ENCODE data around the gene GJC1. TPM values are rescaled to one million over a fixed set of nuclear protein-coding genes. Genes with fewer than 3 reads are reported as not detected.

GJC1 gene
- polyA plus RNA-seq, 2 donors, result 0.83 to 1.2 TPM

- Histone ChIP-seq H3K36me3 (ENCODE audit: control insufficient read depth in 2 of 2, insufficient read depth in 2 of 2, low read length in 1 of 2) (peaks cover 6 to 27% of the 10 kb centered on the region in 2 donors), H3K4me1 (ENCODE audit: control insufficient read depth in 2 of 2, insufficient read depth in 2 of 2, low read length in 1 of 2) (no peaks in the 10 kb centered on the region), H3K27me3 (ENCODE audit: control insufficient read depth in 1 of 2, insufficient read depth in 2 of 2, low read length in 2 of 2) (no peaks in the 10 kb centered on the region), H3K27ac (ENCODE audit: low read depth in 2 of 2, low read length in 1 of 2) (no peak overlapping the region), H3K9me3 (ENCODE audit: control insufficient read depth in 2 of 2, insufficient read depth in 1 of 2, low read depth in 1 of 2, low read length in 1 of 2) (no peaks in the 10 kb centered on the region), H3K4me3 (ENCODE audit: low read depth in 1 of 2, low read length in 2 of 2) (no peak overlapping the region)
- WGBS, 2 donors, result 62 to 64% methylated on average over 6 of the region's 6 CpGs
These were observed 18.2 kb upstream of the GJC1 start for GRCh38 chr17:44848257-44848795.

- peaks cover 6 to 22% of the 10 kb centered on the region in 2 donors for H3K36me3 ChIP-seq (ENCODE audit: control insufficient read depth in 2 of 2, insufficient read depth in 2 of 2, low read length in 1 of 2)
- no peaks in the 10 kb centered on the region for H3K4me1 ChIP-seq (ENCODE audit: control insufficient read depth in 2 of 2, insufficient read depth in 2 of 2, low read length in 1 of 2)
- WGBS, 2 donors, result 67 to 74% methylated on average over 2 of the region's 2 CpGs
- no peak within 1 kb of the TSS for H3K4me3 ChIP-seq (ENCODE audit: low read depth in 1 of 2, low read length in 2 of 2)
- no peak within 1 kb of the TSS for H3K27ac ChIP-seq (ENCODE audit: low read depth in 2 of 2, low read length in 1 of 2)
- H3K27me3 ChIP-seq (ENCODE audit: control insufficient read depth in 1 of 2, insufficient read depth in 2 of 2, low read length in 2 of 2), result no peaks in the 10 kb centered on the region
- no peaks in the 10 kb centered on the region for H3K9me3 ChIP-seq (ENCODE audit: control insufficient read depth in 2 of 2, insufficient read depth in 1 of 2, low read depth in 1 of 2, low read length in 1 of 2)
These were observed 17.5 kb upstream of the GJC1 start, which contains the start of gene HIGD1B for GRCh38 chr17:44847586-44847985. Gene HIGD1B, plus strand, starts transcription at chr17:44847883. Its CDS starts 270 bp downstream, at chr17:44848153.

- Histone ChIP-seq H3K36me3 (ENCODE audit: control insufficient read depth in 2 of 2, insufficient read depth in 2 of 2, low read length in 1 of 2) (peaks cover 4 to 13% of the 10 kb centered on the region in 2 donors), H3K4me1 (ENCODE audit: control insufficient read depth in 2 of 2, insufficient read depth in 2 of 2, low read length in 1 of 2) (no peaks in the 10 kb centered on the region), H3K9me3 (ENCODE audit: control insufficient read depth in 2 of 2, insufficient read depth in 1 of 2, low read depth in 1 of 2, low read length in 1 of 2) (no peaks in the 10 kb centered on the region), H3K27me3 (ENCODE audit: control insufficient read depth in 1 of 2, insufficient read depth in 2 of 2, low read length in 2 of 2) (no peaks in the 10 kb centered on the region), H3K27ac (ENCODE audit: low read depth in 2 of 2, low read length in 1 of 2) (no peak overlapping the region), H3K4me3 (ENCODE audit: low read depth in 1 of 2, low read length in 2 of 2) (no peak overlapping the region)
- WGBS, 2 donors, result 76 to 79% methylated on average over 8 of the region's 8 CpGs
These were observed 16.1 kb upstream of the GJC1 start for GRCh38 chr17:44846206-44846605.

GRCh38 chr17:44844390-44844830, 14.3 kb upstream of the GJC1 start:
- H3K9me3 ChIP-seq (ENCODE audit: control insufficient read depth in 2 of 2, insufficient read depth in 1 of 2, low read depth in 1 of 2, low read length in 1 of 2), result no peaks in the 10 kb centered on the region
- H3K36me3 ChIP-seq (ENCODE audit: control insufficient read depth in 2 of 2, insufficient read depth in 2 of 2, low read length in 1 of 2), result no peaks in the 10 kb centered on the region
- no peak overlapping the region for H3K27ac ChIP-seq (ENCODE audit: low read depth in 2 of 2, low read length in 1 of 2)
- no peak overlapping the region for H3K4me3 ChIP-seq (ENCODE audit: low read depth in 1 of 2, low read length in 2 of 2)
- WGBS, 2 donors, result 52 to 60% methylated on average over 1 of the region's 1 CpG
- no peaks in the 10 kb centered on the region for H3K27me3 ChIP-seq (ENCODE audit: control insufficient read depth in 1 of 2, insufficient read depth in 2 of 2, low read length in 2 of 2)
- H3K4me1 ChIP-seq (ENCODE audit: control insufficient read depth in 2 of 2, insufficient read depth in 2 of 2, low read length in 1 of 2), result no peaks in the 10 kb centered on the region

GRCh38 chr17:44842748-44843147, 12.7 kb upstream of the GJC1 start:
- no peaks in the 10 kb centered on the region for H3K36me3 ChIP-seq (ENCODE audit: control insufficient read depth in 2 of 2, insufficient read depth in 2 of 2, low read length in 1 of 2)
- H3K27me3 ChIP-seq (ENCODE audit: control insufficient read depth in 1 of 2, insufficient read depth in 2 of 2, low read length in 2 of 2), result no peaks in the 10 kb centered on the region
- WGBS, 2 donors, result 43 to 46% methylated on average over 5 of the region's 5 CpGs
- no peaks in the 10 kb centered on the region for H3K4me1 ChIP-seq (ENCODE audit: control insufficient read depth in 2 of 2, insufficient read depth in 2 of 2, low read length in 1 of 2)
- H3K27ac ChIP-seq (ENCODE audit: low read depth in 2 of 2, low read length in 1 of 2), result no peak overlapping the region
- no peaks in the 10 kb centered on the region for H3K9me3 ChIP-seq (ENCODE audit: control insufficient read depth in 2 of 2, insufficient read depth in 1 of 2, low read depth in 1 of 2, low read length in 1 of 2)
- no peak overlapping the region for H3K4me3 ChIP-seq (ENCODE audit: low read depth in 1 of 2, low read length in 2 of 2)

GRCh38 chr17:44840936-44841335, 10.8 kb upstream of the GJC1 start:
- no peaks in the 10 kb centered on the region for H3K36me3 ChIP-seq (ENCODE audit: control insufficient read depth in 2 of 2, insufficient read depth in 2 of 2, low read length in 1 of 2)
- no peaks in the 10 kb centered on the region for H3K27me3 ChIP-seq (ENCODE audit: control insufficient read depth in 1 of 2, insufficient read depth in 2 of 2, low read length in 2 of 2)
- no peak overlapping the region for H3K4me3 ChIP-seq (ENCODE audit: low read depth in 1 of 2, low read length in 2 of 2)
- 80 to 81% methylated on average over 3 of the region's 3 CpGs for WGBS, 2 donors
- H3K4me1 ChIP-seq (ENCODE audit: control insufficient read depth in 2 of 2, insufficient read depth in 2 of 2, low read length in 1 of 2), result no peaks in the 10 kb centered on the region
- H3K9me3 ChIP-seq (ENCODE audit: control insufficient read depth in 2 of 2, insufficient read depth in 1 of 2, low read depth in 1 of 2, low read length in 1 of 2), result no peaks in the 10 kb centered on the region
- no peak overlapping the region for H3K27ac ChIP-seq (ENCODE audit: low read depth in 2 of 2, low read length in 1 of 2)

GRCh38 chr17:44840274-44840673, 10.2 kb upstream of the GJC1 start:
- Histone ChIP-seq H3K27ac (ENCODE audit: low read depth in 2 of 2, low read length in 1 of 2) (no peak overlapping the region), H3K9me3 (ENCODE audit: control insufficient read depth in 2 of 2, insufficient read depth in 1 of 2, low read depth in 1 of 2, low read length in 1 of 2) (no peaks in the 10 kb centered on the region), H3K4me3 (ENCODE audit: low read depth in 1 of 2, low read length in 2 of 2) (no peak overlapping the region), H3K36me3 (ENCODE audit: control insufficient read depth in 2 of 2, insufficient read depth in 2 of 2, low read length in 1 of 2) (no peaks in the 10 kb centered on the region), H3K4me1 (ENCODE audit: control insufficient read depth in 2 of 2, insufficient read depth in 2 of 2, low read length in 1 of 2) (no peaks in the 10 kb centered on the region), H3K27me3 (ENCODE audit: control insufficient read depth in 1 of 2, insufficient read depth in 2 of 2, low read length in 2 of 2) (no peaks in the 10 kb centered on the region)
- 72 to 82% methylated on average over 4 of the region's 4 CpGs for WGBS, 2 donors

GRCh38 chr17:44837196-44837595, 7.1 kb upstream of the GJC1 start:
- Histone ChIP-seq H3K27ac (ENCODE audit: low read depth in 2 of 2, low read length in 1 of 2) (no peak overlapping the region), H3K4me3 (ENCODE audit: low read depth in 1 of 2, low read length in 2 of 2) (no peak overlapping the region), H3K27me3 (ENCODE audit: control insufficient read depth in 1 of 2, insufficient read depth in 2 of 2, low read length in 2 of 2) (no peaks in the 10 kb centered on the region), H3K36me3 (ENCODE audit: control insufficient read depth in 2 of 2, insufficient read depth in 2 of 2, low read length in 1 of 2) (no peaks in the 10 kb centered on the region), H3K4me1 (ENCODE audit: control insufficient read depth in 2 of 2, insufficient read depth in 2 of 2, low read length in 1 of 2) (no peaks in the 10 kb centered on the region), H3K9me3 (ENCODE audit: control insufficient read depth in 2 of 2, insufficient read depth in 1 of 2, low read depth in 1 of 2, low read length in 1 of 2) (no peaks in the 10 kb centered on the region)
- 59 to 66% methylated on average over 2 of the region's 2 CpGs for WGBS, 2 donors

GRCh38 chr17:44832805-44833204, 2.7 kb upstream of the GJC1 start:
- Histone ChIP-seq H3K4me1 (ENCODE audit: control insufficient read depth in 2 of 2, insufficient read depth in 2 of 2, low read length in 1 of 2) (peaks cover 0 to 3% of the 10 kb centered on the region in 2 donors), H3K36me3 (ENCODE audit: control insufficient read depth in 2 of 2, insufficient read depth in 2 of 2, low read length in 1 of 2) (no peaks in the 10 kb centered on the region), H3K27me3 (ENCODE audit: control insufficient read depth in 1 of 2, insufficient read depth in 2 of 2, low read length in 2 of 2) (peaks cover 4 to 8% of the 10 kb centered on the region in 2 donors), H3K9me3 (ENCODE audit: control insufficient read depth in 2 of 2, insufficient read depth in 1 of 2, low read depth in 1 of 2, low read length in 1 of 2) (no peaks in the 10 kb centered on the region), H3K4me3 (ENCODE audit: low read depth in 1 of 2, low read length in 2 of 2) (no peak overlapping the region), H3K27ac (ENCODE audit: low read depth in 2 of 2, low read length in 1 of 2) (no peak overlapping the region)
- 84 to 88% methylated on average over 5 of the region's 5 CpGs for WGBS, 2 donors

GRCh38 chr17:44831371-44831770, 1.3 kb upstream of the GJC1 start:
- H3K27me3 ChIP-seq (ENCODE audit: control insufficient read depth in 1 of 2, insufficient read depth in 2 of 2, low read length in 2 of 2), result peaks cover 4 to 8% of the 10 kb centered on the region in 2 donors
- peaks cover 0 to 3% of the 10 kb centered on the region in 2 donors for H3K4me1 ChIP-seq (ENCODE audit: control insufficient read depth in 2 of 2, insufficient read depth in 2 of 2, low read length in 1 of 2)
- H3K36me3 ChIP-seq (ENCODE audit: control insufficient read depth in 2 of 2, insufficient read depth in 2 of 2, low read length in 1 of 2), result no peaks in the 10 kb centered on the region
- 81 to 91% methylated on average over 12 of the region's 12 CpGs for WGBS, 2 donors
- no peak overlapping the region for H3K4me3 ChIP-seq (ENCODE audit: low read depth in 1 of 2, low read length in 2 of 2)
- H3K9me3 ChIP-seq (ENCODE audit: control insufficient read depth in 2 of 2, insufficient read depth in 1 of 2, low read depth in 1 of 2, low read length in 1 of 2), result no peaks in the 10 kb centered on the region
- no peak overlapping the region for H3K27ac ChIP-seq (ENCODE audit: low read depth in 2 of 2, low read length in 1 of 2)
